GM18951 (cell line): ENCODE results near the gene LACC1.

Source experiments
- POLR2A ChIP-seq: IDR thresholded peaks from 4 replicates; pipeline ENCODE4 v1.6.1; 2011; ENCODE audit warnings: mild to moderate bottlenecking; ENCODE audit not compliant: insufficient read length, insufficient read depth; ENCODE audit errors: extremely low read depth
- in situ Hi-C: fragments of 300-500 bp; cut with MboI; formaldehyde crosslinking; loops from one replicate; pipeline ENCODE4 v1.12.0; 2022; ENCODE audit warnings: low sequenced_read_pairs, mixed read lengths, inconsistent platforms; ENCODE audit not compliant: unreplicated experiment

Gene LACC1

DNA sequence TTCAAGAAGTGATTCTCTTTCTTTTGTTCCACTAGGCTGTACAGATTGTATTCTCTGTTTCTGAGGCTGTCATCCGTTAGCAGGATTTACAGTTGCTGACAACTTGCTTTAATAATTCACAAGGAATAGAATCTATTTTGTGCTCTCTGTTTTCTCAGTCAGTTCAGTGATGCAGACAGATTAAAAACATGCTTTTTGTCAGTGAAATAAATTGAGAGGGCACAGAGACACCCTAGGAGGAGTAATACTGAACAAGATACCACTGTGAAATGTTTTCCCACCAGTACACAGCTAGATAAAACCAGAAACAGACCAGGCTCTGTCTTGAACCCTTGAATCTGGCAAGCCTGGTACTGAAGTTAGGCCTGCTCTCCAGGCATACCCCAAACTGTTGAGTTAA, 58.7 kb downstream of the LACC1 start:
- TF ChIP-seq POLR2A = no peak
- in situ Hi-C loops = no loop called here

- in situ Hi-C loops = no loop called here
- no peak for TF ChIP-seq POLR2A
These were observed 59.4 kb downstream of the LACC1 start for GRCh38 chr13:43939086-43939485.

DNA sequence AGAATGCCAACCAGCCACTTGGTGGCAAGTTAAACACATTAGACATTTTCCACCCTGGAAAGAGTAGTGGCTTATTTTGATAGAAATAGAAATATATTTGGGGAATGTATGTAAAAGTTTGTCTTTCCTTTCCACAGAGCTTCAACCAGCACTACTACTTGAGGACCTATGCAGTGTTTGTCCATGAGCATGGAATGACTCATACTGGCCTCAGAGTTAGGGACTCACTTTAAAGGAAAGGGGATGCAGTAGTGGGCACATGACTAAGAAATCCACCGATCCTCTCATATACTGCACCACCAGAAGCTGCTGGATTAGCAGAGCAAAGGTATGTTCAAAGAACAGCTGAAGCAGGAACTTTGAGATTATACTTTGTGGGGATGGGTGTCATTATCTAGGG, 62.6 kb downstream of the LACC1 start:
- in situ Hi-C loops = no loop called here
- TF ChIP-seq POLR2A = no peak
